Osteoblast (primary cell): ENCODE data around the gene SARDH. TPM values are rescaled to one million over a fixed set of nuclear protein-coding genes. Genes with fewer than 3 reads are reported as not detected.

Experiments
- DNase-seq: peaks from one replicate; pipeline ENCODE4 v3.0.0; 2011; ENCODE audit warnings: low spot score, mixed read lengths; ENCODE audit not compliant: insufficient read length; ENCODE audit errors: missing footprints
- H2AFZ ChIP-seq: 2 replicates; pipeline ENCODE4 v1.6.0; 2011; ENCODE audit warnings: mild to moderate bottlenecking, low read length
- H3K27ac ChIP-seq: 2 replicates; pipeline ENCODE4 v1.5.1; 2011; ENCODE audit warnings: mild to moderate bottlenecking, low read depth, low read length, moderate library complexity
- H3K27me3 ChIP-seq: 2 replicates; pipeline ENCODE4 v1.6.0; 2012; ENCODE audit warnings: mild to moderate bottlenecking, control low read depth, inconsistent platforms, low read length, moderate library complexity; ENCODE audit not compliant: insufficient read depth
- H3K36me3 ChIP-seq: 2 replicates; pipeline ENCODE4 v1.5.1; 2011; ENCODE audit warnings: mild to moderate bottlenecking, low read length, control low read depth, moderate library complexity; ENCODE audit not compliant: insufficient read depth
- H3K4me1 ChIP-seq: 2 replicates; pipeline ENCODE4 v1.5.1; 2011; ENCODE audit warnings: mild to moderate bottlenecking, low read length, control low read depth, moderate library complexity; ENCODE audit not compliant: insufficient read depth
- H3K4me2 ChIP-seq: 2 replicates; pipeline ENCODE4 v1.6.0; 2011; ENCODE audit warnings: mild to moderate bottlenecking, low read length; ENCODE audit not compliant: insufficient read depth
- H3K4me3 ChIP-seq: fragments of 200-600 bp; sonication (generic); 3 replicates; pipeline ENCODE4 v1.5.1; 2012; ENCODE audit warnings: mild to moderate bottlenecking, low read length, inconsistent platforms; ENCODE audit not compliant: insufficient read depth
- H3K79me2 ChIP-seq: 2 replicates; pipeline ENCODE4 v1.6.0; 2012; ENCODE audit warnings: mild to moderate bottlenecking, low read length, control low read depth, inconsistent platforms; ENCODE audit not compliant: insufficient read depth
- H3K9me3 ChIP-seq: 2 replicates; pipeline ENCODE4 v1.5.1; 2011; ENCODE audit warnings: low read depth, low read length, control low read depth
- H4K20me1 ChIP-seq: 2 replicates; pipeline ENCODE4 v1.6.0; 2012; ENCODE audit warnings: mild to moderate bottlenecking, low read length, control low read depth; ENCODE audit not compliant: insufficient read depth
- total RNA-seq: library from RNA; depleted of rRNA; stranded (reverse); fragments of >200 nt; gene quantifications from 2 replicates; pipeline ENCODE4 v1.2.3, GENCODE V29; 2012
- TF ChIP-seq, protein P1 (sequence below): IDR thresholded peaks from 2 replicates; pipeline ENCODE4 v1.5.1; 2011; ENCODE audit warnings: mild to moderate bottlenecking, low read depth, low read length, moderate library complexity; ENCODE audit errors: extremely low read depth

Gene SARDH
- total RNA-seq, 1 donor = 5.4 TPM

DNA sequence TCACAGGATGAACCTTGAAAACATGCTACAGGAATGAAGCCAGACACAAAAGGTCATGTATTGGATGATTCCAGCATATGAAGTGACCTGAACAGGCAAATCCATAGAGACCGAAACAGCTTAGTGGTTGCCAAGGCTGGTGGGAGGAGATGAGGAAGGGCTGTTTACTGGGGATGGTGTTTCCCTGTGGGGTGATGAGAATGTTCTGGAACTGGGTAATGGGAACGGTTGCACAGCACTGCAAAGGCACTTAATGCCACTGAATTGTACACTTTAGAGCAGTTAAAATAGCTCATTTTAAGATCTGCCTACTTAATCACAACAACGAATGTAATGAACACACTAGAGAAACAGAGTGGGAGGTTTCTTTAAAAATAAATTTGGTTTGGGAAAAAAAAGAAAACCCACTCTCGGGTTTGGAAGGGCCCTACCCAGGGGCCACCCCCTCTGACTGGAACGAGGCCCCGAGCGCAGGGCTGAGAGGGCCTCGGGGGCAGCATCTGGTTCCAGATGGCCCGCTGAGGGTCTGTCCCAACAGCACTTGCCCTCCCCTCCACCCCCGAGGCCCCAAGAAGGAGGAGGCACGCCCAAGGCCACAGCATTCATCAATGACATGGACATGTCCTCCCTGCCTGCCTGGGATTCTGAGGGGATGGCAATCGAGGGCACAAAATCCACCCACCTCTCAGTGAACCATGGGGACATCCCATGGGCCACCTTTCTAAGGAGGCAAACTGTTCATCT lies 31.7 kb downstream of the SARDH start:
- Histone ChIP-seq H4K20me1 (no peaks in the 10 kb centered on the region), H2AFZ (no peak overlapping the region)
- TF ChIP-seq, protein P1, sequence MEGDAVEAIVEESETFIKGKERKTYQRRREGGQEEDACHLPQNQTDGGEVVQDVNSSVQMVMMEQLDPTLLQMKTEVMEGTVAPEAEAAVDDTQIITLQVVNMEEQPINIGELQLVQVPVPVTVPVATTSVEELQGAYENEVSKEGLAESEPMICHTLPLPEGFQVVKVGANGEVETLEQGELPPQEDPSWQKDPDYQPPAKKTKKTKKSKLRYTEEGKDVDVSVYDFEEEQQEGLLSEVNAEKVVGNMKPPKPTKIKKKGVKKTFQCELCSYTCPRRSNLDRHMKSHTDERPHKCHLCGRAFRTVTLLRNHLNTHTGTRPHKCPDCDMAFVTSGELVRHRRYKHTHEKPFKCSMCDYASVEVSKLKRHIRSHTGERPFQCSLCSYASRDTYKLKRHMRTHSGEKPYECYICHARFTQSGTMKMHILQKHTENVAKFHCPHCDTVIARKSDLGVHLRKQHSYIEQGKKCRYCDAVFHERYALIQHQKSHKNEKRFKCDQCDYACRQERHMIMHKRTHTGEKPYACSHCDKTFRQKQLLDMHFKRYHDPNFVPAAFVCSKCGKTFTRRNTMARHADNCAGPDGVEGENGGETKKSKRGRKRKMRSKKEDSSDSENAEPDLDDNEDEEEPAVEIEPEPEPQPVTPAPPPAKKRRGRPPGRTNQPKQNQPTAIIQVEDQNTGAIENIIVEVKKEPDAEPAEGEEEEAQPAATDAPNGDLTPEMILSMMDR = no peak

DNA sequence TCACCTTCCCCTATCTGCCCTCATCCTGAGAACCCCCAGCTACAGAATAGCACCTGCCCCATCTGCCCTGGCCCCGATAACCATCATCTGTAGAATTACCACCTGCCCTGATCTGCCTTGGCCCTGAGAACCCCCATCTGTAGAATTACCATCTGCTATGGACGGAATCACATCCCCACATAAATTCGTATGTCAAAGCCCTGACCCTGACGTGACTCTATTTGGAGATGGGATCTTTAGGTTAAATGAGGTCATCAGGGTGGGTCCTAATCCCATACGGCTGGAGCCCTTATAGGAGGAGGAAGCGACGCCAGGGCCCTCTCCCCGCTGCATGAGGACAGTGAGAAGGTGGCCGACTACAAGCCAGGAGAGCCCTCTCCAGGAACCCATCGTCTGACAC lies 32.6 kb downstream of the SARDH start:
- H3K27ac ChIP-seq = no peak overlapping the region
- H3K36me3 ChIP-seq = no peaks in the 10 kb centered on the region
- TF ChIP-seq, protein P1 = no peak
- no peak overlapping the region for H3K4me3 ChIP-seq
- H3K79me2 ChIP-seq = no peaks in the 10 kb centered on the region
- no peak overlapping the region for H3K4me2 ChIP-seq
- no peak for DNase-seq
- H3K9me3 ChIP-seq = no peaks in the 10 kb centered on the region
- H4K20me1 ChIP-seq = no peaks in the 10 kb centered on the region
- no peak overlapping the region for H2AFZ ChIP-seq
- H3K4me1 ChIP-seq = peaks cover 17% of the 10 kb centered on the region
- H3K27me3 ChIP-seq = no peaks in the 10 kb centered on the region

More for the DNA sequence above, 31.7 kb downstream of the SARDH start:
- no peaks in the 10 kb centered on the region for H3K27me3 ChIP-seq
- H3K79me2 ChIP-seq = no peaks in the 10 kb centered on the region
- peak; percentile 69 for DNase-seq
- peak overlapping the region; percentile 62 for H3K27ac ChIP-seq
- peak overlapping the region; percentile 33 for H3K4me3 ChIP-seq
- no peaks in the 10 kb centered on the region for H3K9me3 ChIP-seq
- peak overlapping the region; percentile 71 for H3K4me2 ChIP-seq
- peaks cover 26% of the 10 kb centered on the region for H3K4me1 ChIP-seq
- no peaks in the 10 kb centered on the region for H3K36me3 ChIP-seq

- H2AFZ ChIP-seq = no peak overlapping the region
- no peaks in the 10 kb centered on the region for H3K36me3 ChIP-seq
- no peaks in the 10 kb centered on the region for H3K27me3 ChIP-seq
- no peaks in the 10 kb centered on the region for H3K9me3 ChIP-seq
- H3K4me1 ChIP-seq = peaks cover 16% of the 10 kb centered on the region
- no peak for DNase-seq
- no peak overlapping the region for H3K4me3 ChIP-seq
- H3K27ac ChIP-seq = no peak overlapping the region
- H3K79me2 ChIP-seq = no peaks in the 10 kb centered on the region
- TF ChIP-seq, protein P1 = no peak
- H3K4me2 ChIP-seq = no peak overlapping the region
- H4K20me1 ChIP-seq = no peaks in the 10 kb centered on the region
Measured at GRCh38 chr9:133704711-133705181, 33.4 kb downstream of the SARDH start.

DNA sequence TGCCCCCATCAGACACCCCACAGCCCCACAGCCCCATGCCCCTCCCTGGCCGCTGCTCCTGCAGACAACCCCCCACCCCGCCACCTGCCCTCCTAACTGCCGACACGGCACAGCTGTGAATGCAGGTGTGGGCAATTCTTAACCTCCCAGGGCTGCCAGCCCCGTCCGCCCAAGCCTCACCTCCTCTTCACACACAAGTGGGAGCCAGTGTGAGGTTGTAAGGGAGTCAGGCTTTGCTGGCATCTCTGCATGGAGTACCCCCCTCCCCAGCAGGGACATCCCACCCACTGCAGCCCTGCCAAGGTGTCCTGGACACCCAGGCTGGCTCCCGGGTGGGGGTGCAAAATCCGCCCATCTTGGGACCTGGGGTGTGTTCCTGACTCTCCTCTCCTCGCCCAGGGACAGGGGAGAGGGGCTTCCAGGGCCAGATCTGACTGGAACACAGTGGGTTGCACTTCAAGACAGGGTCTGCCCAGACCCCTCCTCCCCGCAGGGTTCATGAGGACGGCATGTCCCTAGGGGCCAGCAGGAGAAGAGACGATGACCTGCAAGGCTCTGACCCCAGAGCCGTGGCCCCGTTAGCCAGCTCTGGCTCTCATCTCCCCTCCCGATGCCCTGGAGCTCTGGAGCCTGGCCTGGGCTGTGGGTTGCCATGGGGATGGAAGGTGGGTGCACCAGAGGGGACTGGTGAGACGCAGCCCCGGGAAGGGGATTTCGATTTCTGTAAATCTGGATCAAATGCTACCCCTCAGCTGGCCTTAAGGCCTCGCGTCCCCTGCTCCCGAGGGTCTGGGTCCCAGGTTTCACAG lies 34.4 kb downstream of the SARDH start:
- peak; percentile 52 for DNase-seq
- H3K27ac ChIP-seq = no peak overlapping the region
- TF ChIP-seq, protein P1 = no peak

More for the DNA sequence above, 34.4 kb downstream of the SARDH start:
- Histone ChIP-seq H2AFZ (no peak overlapping the region), H3K4me1 (peaks cover 16% of the 10 kb centered on the region), H3K36me3 (no peaks in the 10 kb centered on the region), H3K27me3 (no peaks in the 10 kb centered on the region), H3K4me3 (no peak overlapping the region), H3K9me3 (no peaks in the 10 kb centered on the region), H4K20me1 (no peaks in the 10 kb centered on the region), H3K79me2 (no peaks in the 10 kb centered on the region), H3K4me2 (no peak overlapping the region)
